Peyer's patch (tissue), 4 donors: Measurements from ENCODE around the gene C12orf56. TPM values are rescaled to one million over a fixed set of nuclear protein-coding genes. Genes with fewer than 3 reads are reported as not detected.
"Not testable (repeated sequence)": the region's sequence is repeated elsewhere in the genome, so short reads cannot be mapped to it uniquely, and the experiment has no call there.

Experiments
- DNase-seq, 3 donors: peaks; one replicate each; pipeline ENCODE4 v3.0.0-alpha.2; 2017 to 2019
- H3K27ac ChIP-seq, 4 donors: fragments of 200-600 bp; sonication (generic); one replicate each; pipeline ENCODE4 v1.5.1; 2016 to 2019
- H3K27me3 ChIP-seq, 2 donors: fragments of 200-600 bp; sonication (generic); one replicate each; pipeline ENCODE4 v1.5.1; 2019
- H3K36me3 ChIP-seq, 3 donors: fragments of 200-600 bp; sonication (generic); one replicate each; pipeline ENCODE4 v1.5.1; 2016 to 2019
- H3K4me1 ChIP-seq, 4 donors: fragments of 200-600 bp; sonication (generic); one replicate each; pipeline ENCODE4 v1.5.1; 2016 to 2019
- H3K4me3 ChIP-seq, 4 donors: fragments of 200-600 bp; sonication (generic); 1 replicate in 3 of 4; 2 replicates in 1 of 4; pipeline ENCODE4 v1.5.1; 2016 to 2019; ENCODE audit warnings: mild to moderate bottlenecking in 1 of 4
- H3K9me3 ChIP-seq, 4 donors: fragments of 200-600 bp; sonication (generic); one replicate each; pipeline ENCODE4 v1.5.1; 2016 to 2019; ENCODE audit warnings: mild to moderate bottlenecking in 1 of 4
- CTCF ChIP-seq, 6 experiments: fragments of 450-650 bp in 4 of 6; fragments of 200-600 bp in 2 of 6; sonication (generic) in 1 of 6; IDR thresholded peaks; one replicate each; pipeline ENCODE4 v1.5.1; 2017 to 2019; ENCODE audit warnings: antibody characterized with exemption in 6 of 6, mild to moderate bottlenecking in 3 of 6, moderate library complexity in 1 of 6
- POLR2A ChIP-seq, 2 donors: fragments of 450-650 bp; IDR thresholded peaks; one replicate each; pipeline ENCODE4 v1.5.1; 2017; ENCODE audit warnings: antibody characterized with exemption in 2 of 2, mild to moderate bottlenecking in 2 of 2, moderate library complexity in 2 of 2
- total RNA-seq, 4 donors: library from RNA; depleted of rRNA; stranded (reverse); fragments of >200 nt; gene quantifications; one replicate each; pipeline ENCODE4 v1.1.0, GENCODE V29; 2016

Gene C12orf56
- total RNA-seq, 4 donors from 2014 or later = not detected

DNA sequence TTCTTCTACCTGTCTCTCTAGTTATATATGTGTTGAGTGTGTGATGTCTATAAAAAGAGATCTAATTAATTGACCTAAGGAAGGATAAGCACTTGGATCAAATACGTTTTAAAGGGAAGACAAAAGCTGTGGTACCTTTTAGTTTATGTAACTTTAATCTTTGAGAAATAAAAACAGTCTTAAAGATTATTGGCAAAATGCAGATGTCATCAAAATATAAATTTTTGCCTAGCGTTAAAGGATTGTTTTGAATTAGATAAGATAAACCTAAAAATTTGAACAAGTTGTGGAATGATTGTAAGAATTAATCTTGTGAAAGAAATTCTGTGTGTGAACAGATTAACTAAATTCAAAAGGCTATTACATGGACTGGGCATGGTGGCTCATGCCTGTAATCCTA lies 42.9 kb downstream of the C12orf56 start:
- no peak overlapping the region for H3K27ac ChIP-seq
- no peak for TF ChIP-seq POLR2A (IDR thresholded peaks at IDR 0.05)
- no peak for TF ChIP-seq CTCF (IDR thresholded peaks at IDR 0.05)
- H3K27me3 ChIP-seq = no peaks in the 10 kb centered on the region
- no peaks in the 10 kb centered on the region for H3K4me1 ChIP-seq
- no peak for DNase-seq
- H3K4me3 ChIP-seq = no peak overlapping the region
- no peaks in the 10 kb centered on the region for H3K9me3 ChIP-seq
- H3K36me3 ChIP-seq = no peaks in the 10 kb centered on the region

DNA sequence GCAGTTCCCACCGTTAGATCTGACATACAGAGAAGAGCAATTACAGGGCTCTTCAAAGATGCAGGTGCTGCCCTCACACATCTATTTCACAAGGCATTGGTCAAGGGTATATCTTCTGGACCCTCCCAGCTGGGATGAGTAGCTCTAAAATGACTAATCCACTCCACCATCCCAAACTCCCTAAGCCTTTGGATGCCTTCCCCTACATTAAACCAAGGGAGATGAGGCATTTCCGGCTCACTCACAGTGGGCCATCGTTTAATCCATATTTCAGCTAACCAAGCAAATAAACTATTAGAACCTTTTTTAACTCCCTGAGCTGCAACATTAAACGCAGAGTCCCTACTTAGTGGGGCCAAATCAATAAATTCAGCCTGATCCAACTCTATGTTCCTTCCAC lies 45.9 kb downstream of the C12orf56 start:
- DNase-seq = not testable (repeated sequence)

GRCh38 chr12:64340546-64340945 lies 50.0 kb downstream of the C12orf56 start:
- not testable (repeated sequence) for DNase-seq, H3K4me1 ChIP-seq, H3K4me3 ChIP-seq, H3K9me3 ChIP-seq, H3K27ac ChIP-seq, H3K36me3 ChIP-seq, H3K27me3 ChIP-seq

More for the DNA sequence above, 45.9 kb downstream of the C12orf56 start:
- H3K27me3 ChIP-seq, H3K9me3 ChIP-seq, H3K27ac ChIP-seq, H3K4me3 ChIP-seq, H3K36me3 ChIP-seq, H3K4me1 ChIP-seq: not testable (repeated sequence)

DNA sequence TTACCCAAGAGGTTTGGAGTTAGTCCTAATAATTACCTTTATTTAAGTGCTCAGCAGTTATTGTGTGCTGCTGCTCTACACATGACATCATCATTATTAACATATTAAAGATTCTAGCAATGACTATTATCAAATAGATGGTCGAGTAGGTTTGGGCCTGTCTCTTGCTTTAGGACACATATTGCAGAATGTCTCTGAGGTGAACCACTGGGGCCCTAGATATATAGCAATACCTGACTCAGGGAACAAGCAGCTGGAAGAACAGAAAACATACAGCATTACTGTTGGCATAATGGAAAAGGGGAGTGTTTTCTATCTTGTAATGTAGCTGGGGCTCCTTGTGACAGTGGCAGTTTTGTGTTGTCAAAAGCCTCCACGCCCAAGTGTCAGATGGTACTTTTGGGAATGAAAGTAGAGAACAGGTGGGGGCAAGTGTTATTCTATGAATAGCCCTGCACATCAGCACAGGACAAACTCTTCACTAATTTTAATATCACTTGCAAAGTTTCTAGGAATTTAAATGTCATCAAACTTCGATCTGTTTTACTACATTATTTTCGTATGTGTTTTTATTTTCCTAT lies 54.6 kb downstream of the C12orf56 start:
- no peak overlapping the region for H3K27ac ChIP-seq
- H3K36me3 ChIP-seq = no peaks in the 10 kb centered on the region
- no peak for DNase-seq
- no peak overlapping the region for H3K4me3 ChIP-seq
- no peaks in the 10 kb centered on the region for H3K4me1 ChIP-seq
- H3K27me3 ChIP-seq = no peaks in the 10 kb centered on the region
- H3K9me3 ChIP-seq = no peaks in the 10 kb centered on the region
- no peak for TF ChIP-seq POLR2A (IDR thresholded peaks at IDR 0.05)
- no peak for TF ChIP-seq CTCF (IDR thresholded peaks at IDR 0.05)

- no peak for TF ChIP-seq CTCF (IDR thresholded peaks at IDR 0.05)
- TF ChIP-seq POLR2A (IDR thresholded peaks at IDR 0.05) = no peak
- Histone ChIP-seq H3K9me3 (no peaks in the 10 kb centered on the region), H3K4me3 (no peak overlapping the region), H3K27ac (no peak overlapping the region), H3K36me3 (no peaks in the 10 kb centered on the region), H3K27me3 (no peaks in the 10 kb centered on the region), H3K4me1 (no peaks in the 10 kb centered on the region)
- DNase-seq = no peak
Measured at GRCh38 chr12:64332938-64333337, 57.6 kb downstream of the C12orf56 start.

DNA sequence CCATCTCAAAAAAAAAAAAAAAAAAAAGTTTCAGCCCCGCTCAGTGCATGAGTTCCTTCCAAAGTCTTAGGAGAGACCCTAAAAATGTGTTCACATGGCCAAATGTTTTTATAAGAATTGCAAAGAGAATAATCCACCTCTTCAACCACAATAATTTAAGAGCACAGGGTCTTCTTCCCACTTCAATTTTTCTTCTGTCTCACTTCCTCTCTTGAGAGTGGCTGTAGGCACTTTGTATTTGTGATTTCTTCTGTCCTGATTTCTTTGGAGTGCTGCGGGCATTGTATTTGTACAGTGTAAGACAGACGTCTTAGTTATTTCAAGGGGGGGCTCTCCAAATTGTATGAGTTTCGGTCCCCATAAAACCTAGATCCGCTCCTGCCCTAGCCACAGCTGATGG lies 58.3 kb downstream of the C12orf56 start:
- Histone ChIP-seq H3K36me3 (no peaks in the 10 kb centered on the region), H3K4me1 (no peaks in the 10 kb centered on the region), H3K27ac (no peak overlapping the region), H3K27me3 (no peaks in the 10 kb centered on the region), H3K4me3 (no peak overlapping the region), H3K9me3 (no peaks in the 10 kb centered on the region)
- TF ChIP-seq CTCF (IDR thresholded peaks at IDR 0.05) (no peak), POLR2A (IDR thresholded peaks at IDR 0.05) (no peak)
- no peak for DNase-seq

DNA sequence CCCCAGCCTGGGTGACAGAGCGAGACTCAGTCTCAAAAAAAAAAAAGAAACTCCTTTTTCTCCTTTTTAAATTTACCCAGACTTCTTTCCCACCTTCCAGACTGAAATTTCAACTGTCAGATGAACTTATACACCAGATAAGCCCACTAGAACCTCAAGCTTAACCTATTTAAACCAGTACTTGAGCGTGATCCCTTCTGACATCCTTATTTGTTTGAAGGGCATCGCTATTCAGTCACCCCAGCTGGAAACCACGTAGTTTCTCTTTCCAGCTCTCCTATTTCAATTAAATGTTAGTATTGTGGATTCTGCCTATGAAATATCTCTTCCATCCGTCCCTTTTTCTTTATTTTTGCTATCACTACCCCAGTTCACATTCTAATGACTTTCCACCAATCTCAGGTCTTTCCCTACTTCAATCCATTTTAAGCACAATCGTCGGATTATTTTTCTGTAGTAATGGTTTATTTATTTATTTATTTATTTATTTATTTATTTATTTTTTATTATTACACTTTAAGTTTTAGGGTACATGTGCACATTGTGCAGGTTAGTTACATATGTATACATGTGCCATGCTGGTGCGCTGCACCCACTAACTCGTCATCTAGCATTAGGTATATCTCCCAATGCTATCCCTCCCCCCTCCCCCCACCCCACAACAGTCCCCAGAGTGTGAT lies 61.4 kb downstream of the C12orf56 start:
- H3K27me3 ChIP-seq, H3K27ac ChIP-seq, H3K9me3 ChIP-seq, H3K36me3 ChIP-seq, DNase-seq, H3K4me3 ChIP-seq, H3K4me1 ChIP-seq: not testable (repeated sequence)
